HEK293T (cell line): ENCODE results near the gene RBMS1.
A peak's percentile ranks its signal among the peaks of the same experiment; 100 is the strongest.

ENCODE experiments used
- CTCF ChIA-PET: fragments of 350-600 bp; formaldehyde crosslinking; extraction: SDS; loops from one replicate; lab custom pipeline; 2021; ENCODE audit warnings: antibody characterized with exemption, inconsistent platforms; lab: Yijun Ruan, JAX
- POLR2A ChIA-PET: fragments of 350-600 bp; formaldehyde crosslinking; extraction: SDS; loops from one replicate; lab custom pipeline; 2020; ENCODE audit warnings: antibody characterized with exemption, inconsistent platforms; lab: Yijun Ruan, JAX
- DNase-seq: peaks from one replicate; pipeline ENCODE4 v3.0.0; 2012; ENCODE audit warnings: mixed read lengths; ENCODE audit errors: extremely low spot score
- ARNT ChIP-seq: fragments of 450-650 bp; IDR thresholded peaks from 2 replicates; pipeline ENCODE4 v1.6.1; 2017; ENCODE audit warnings: mild to moderate bottlenecking
- BHLHE40 ChIP-seq: fragments of 450-650 bp; IDR thresholded peaks from 2 replicates; pipeline ENCODE4 v1.6.1; 2016; ENCODE audit warnings: mild to moderate bottlenecking, moderate library complexity, borderline replicate concordance
- CTBP1 ChIP-seq: fragments of 450-650 bp; IDR thresholded peaks from 2 replicates; pipeline ENCODE4 v1.6.1; 2016; ENCODE audit warnings: borderline replicate concordance
- ELF4 ChIP-seq: fragments of 450-650 bp; IDR thresholded peaks from 2 replicates; pipeline ENCODE4 v1.6.1; 2017; ENCODE audit warnings: antibody characterized with exemption
- FOXA1 ChIP-seq: fragments of 450-650 bp; IDR thresholded peaks from 2 replicates; pipeline ENCODE4 v1.6.1; 2016; ENCODE audit warnings: mild to moderate bottlenecking
- FOXK2 ChIP-seq: fragments of 450-650 bp; IDR thresholded peaks from 2 replicates; pipeline ENCODE4 v1.6.1; 2016; ENCODE audit warnings: mild to moderate bottlenecking
- FOXM1 ChIP-seq: fragments of 450-650 bp; IDR thresholded peaks from 2 replicates; pipeline ENCODE4 v1.6.1; 2017; ENCODE audit warnings: mild to moderate bottlenecking, borderline replicate concordance
- HDGF ChIP-seq: fragments of 450-650 bp; IDR thresholded peaks from 2 replicates; pipeline ENCODE4 v1.6.1; 2017; ENCODE audit warnings: antibody characterized with exemption, borderline replicate concordance
- L3MBTL2 ChIP-seq: fragments of 450-650 bp; conservative IDR thresholded peaks from 2 replicates; pipeline ENCODE4 v1.6.1; 2016; ENCODE audit warnings: mild to moderate bottlenecking
- LEF1 ChIP-seq: fragments of 450-650 bp; IDR thresholded peaks from 2 replicates; pipeline ENCODE4 v1.6.1; 2017; ENCODE audit warnings: mild to moderate bottlenecking, borderline replicate concordance
- NFRKB ChIP-seq: fragments of 450-650 bp; IDR thresholded peaks from 2 replicates; pipeline ENCODE4 v1.6.1; 2016; ENCODE audit warnings: mild to moderate bottlenecking, moderate library complexity
- SP1 ChIP-seq: fragments of 450-650 bp; IDR thresholded peaks from 2 replicates; pipeline ENCODE4 v1.6.1; 2017
- SUZ12 ChIP-seq: fragments of 450-650 bp; IDR thresholded peaks from 2 replicates; pipeline ENCODE4 v1.6.1; 2016; ENCODE audit warnings: mild to moderate bottlenecking
- TARDBP ChIP-seq: fragments of 450-650 bp; IDR thresholded peaks from 2 replicates; pipeline ENCODE4 v1.6.1; 2016
- ZNF384 ChIP-seq: fragments of 450-650 bp; IDR thresholded peaks from 2 replicates; pipeline ENCODE4 v1.6.1; 2016
- TF ChIP-seq, protein P1 (sequence below): fragments of 450-650 bp; IDR thresholded peaks from 2 replicates; pipeline ENCODE4 v1.6.1; 2016

The RBMS1 gene

GRCh38 chr2:160411167-160411566 lies 82.4 kb downstream of the RBMS1 start:
- CTCF ChIA-PET: no interaction called here
- no peak for DNase-seq
- no peak for TF ChIP-seq CTBP1
- no peak for TF ChIP-seq FOXA1
- TF ChIP-seq BHLHE40: no peak
- TF ChIP-seq, protein P1, sequence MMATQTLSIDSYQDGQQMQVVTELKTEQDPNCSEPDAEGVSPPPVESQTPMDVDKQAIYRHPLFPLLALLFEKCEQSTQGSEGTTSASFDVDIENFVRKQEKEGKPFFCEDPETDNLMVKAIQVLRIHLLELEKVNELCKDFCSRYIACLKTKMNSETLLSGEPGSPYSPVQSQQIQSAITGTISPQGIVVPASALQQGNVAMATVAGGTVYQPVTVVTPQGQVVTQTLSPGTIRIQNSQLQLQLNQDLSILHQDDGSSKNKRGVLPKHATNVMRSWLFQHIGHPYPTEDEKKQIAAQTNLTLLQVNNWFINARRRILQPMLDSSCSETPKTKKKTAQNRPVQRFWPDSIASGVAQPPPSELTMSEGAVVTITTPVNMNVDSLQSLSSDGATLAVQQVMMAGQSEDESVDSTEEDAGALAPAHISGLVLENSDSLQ: no peak
- no peak for TF ChIP-seq FOXM1
- TF ChIP-seq ZNF384: no peak
- TF ChIP-seq LEF1: no peak
- no peak for TF ChIP-seq HDGF
- no peak for TF ChIP-seq TARDBP
- TF ChIP-seq NFRKB: no peak
- TF ChIP-seq FOXK2: no peak
- TF ChIP-seq SUZ12: no peak
- TF ChIP-seq SP1: no peak
- POLR2A ChIA-PET: no interaction called here

GRCh38 chr2:160409480-160409879 lies 84.1 kb downstream of the RBMS1 start:
- DNase-seq: no peak
- CTCF ChIA-PET: interaction anchor here (0.6 kb wide), 1 partner anchor 107 kb away, joined by 3 read pairs; no protein-coding TSS in a partner anchor
- TF ChIP-seq ZNF384 (no peak), SP1 (no peak), FOXM1 (no peak), ARNT (no peak)
- POLR2A ChIA-PET: no interaction called here

GRCh38 chr2:160408959-160409291 lies 84.7 kb downstream of the RBMS1 start:
- ChIA-PET POLR2A (no interaction called here), CTCF (interaction anchor here (0.6 kb wide), 1 partner anchor 107 kb away, joined by 3 read pairs; no protein-coding TSS in a partner anchor)
- DNase-seq: no peak
- TF ChIP-seq SP1 (no peak), FOXK2 (no peak), ELF4 (no peak), FOXM1 (no peak), FOXA1 (no peak), CTBP1 (no peak), HDGF (no peak), SUZ12 (no peak)

GRCh38 chr2:160408173-160408958 lies 85.2 kb downstream of the RBMS1 start:
- TF ChIP-seq SUZ12: no peak
- TF ChIP-seq ELF4: no peak
- TF ChIP-seq, protein P1: no peak
- TF ChIP-seq CTBP1: no peak
- TF ChIP-seq NFRKB: no peak
- no peak for TF ChIP-seq L3MBTL2
- no peak for TF ChIP-seq ARNT
- TF ChIP-seq FOXA1: no peak
- no peak for TF ChIP-seq LEF1
- no peak for TF ChIP-seq HDGF
- no peak for TF ChIP-seq SP1
- TF ChIP-seq FOXM1: no peak
- TF ChIP-seq BHLHE40: no peak
- TF ChIP-seq ZNF384: no peak
- no peak for TF ChIP-seq TARDBP
- TF ChIP-seq FOXK2: no peak
- ChIA-PET POLR2A (no interaction called here), CTCF (interaction anchor here (0.6 kb wide), 1 partner anchor 106 kb away, joined by 3 read pairs; no protein-coding TSS in a partner anchor)
- DNase-seq: no peak

DNA sequence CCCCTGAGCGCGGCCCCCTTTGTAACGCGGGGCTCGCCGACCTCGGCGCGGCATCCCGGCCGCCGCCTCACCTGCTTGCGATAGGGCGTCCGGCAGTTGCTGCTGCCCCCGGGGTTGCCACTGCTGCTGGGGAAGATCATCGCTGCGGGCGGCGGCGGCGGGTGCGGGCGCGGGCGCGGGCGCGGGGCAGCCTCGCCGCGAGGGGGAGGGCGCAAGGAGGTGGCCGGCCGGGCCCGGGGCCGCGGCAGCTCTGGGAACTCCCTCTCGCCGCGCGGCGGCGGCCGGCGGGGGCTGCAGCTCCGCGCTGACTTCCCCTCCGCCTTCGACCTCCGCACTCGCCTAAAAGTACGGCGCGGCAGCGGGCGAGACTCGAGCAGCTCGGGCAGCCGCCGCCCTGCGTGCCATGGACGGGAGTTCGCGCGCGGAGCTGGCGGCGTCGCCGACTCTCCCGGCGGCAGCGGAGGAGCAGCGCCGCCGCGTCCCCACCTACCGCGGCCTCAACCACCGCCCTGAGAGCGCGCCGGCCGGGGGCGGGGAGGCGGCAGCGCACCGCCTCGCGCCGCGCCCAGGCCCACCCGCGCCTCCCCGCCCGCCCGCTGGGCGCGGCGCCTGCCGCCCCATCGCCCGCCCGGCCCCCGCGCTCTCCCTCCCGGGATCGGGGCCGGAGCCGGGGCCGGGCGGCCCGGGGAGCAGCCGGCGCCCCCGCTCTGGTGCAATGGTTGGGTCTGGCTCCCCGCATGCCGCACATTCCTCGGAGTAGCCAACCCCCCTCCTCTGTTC lies 86.0 kb downstream of the RBMS1 start:
- TF ChIP-seq L3MBTL2: no peak
- TF ChIP-seq LEF1: no peak
- TF ChIP-seq BHLHE40: no peak
- TF ChIP-seq FOXM1: no peak
- TF ChIP-seq FOXK2: no peak
- TF ChIP-seq ARNT: no peak
- TF ChIP-seq FOXA1: no peak
- TF ChIP-seq NFRKB: no peak
- TF ChIP-seq SUZ12: no peak
- no peak for TF ChIP-seq HDGF
- peak; percentile 60 for DNase-seq
- ChIA-PET CTCF (interaction anchor here (0.8 kb wide), 1 partner anchor 1666 kb away, joined by 3 read pairs; no protein-coding TSS in a partner anchor), POLR2A (interaction anchor here (0.6 kb wide), 1 partner anchor 8 kb away, joined by 3 read pairs; no protein-coding TSS in a partner anchor)

DNA sequence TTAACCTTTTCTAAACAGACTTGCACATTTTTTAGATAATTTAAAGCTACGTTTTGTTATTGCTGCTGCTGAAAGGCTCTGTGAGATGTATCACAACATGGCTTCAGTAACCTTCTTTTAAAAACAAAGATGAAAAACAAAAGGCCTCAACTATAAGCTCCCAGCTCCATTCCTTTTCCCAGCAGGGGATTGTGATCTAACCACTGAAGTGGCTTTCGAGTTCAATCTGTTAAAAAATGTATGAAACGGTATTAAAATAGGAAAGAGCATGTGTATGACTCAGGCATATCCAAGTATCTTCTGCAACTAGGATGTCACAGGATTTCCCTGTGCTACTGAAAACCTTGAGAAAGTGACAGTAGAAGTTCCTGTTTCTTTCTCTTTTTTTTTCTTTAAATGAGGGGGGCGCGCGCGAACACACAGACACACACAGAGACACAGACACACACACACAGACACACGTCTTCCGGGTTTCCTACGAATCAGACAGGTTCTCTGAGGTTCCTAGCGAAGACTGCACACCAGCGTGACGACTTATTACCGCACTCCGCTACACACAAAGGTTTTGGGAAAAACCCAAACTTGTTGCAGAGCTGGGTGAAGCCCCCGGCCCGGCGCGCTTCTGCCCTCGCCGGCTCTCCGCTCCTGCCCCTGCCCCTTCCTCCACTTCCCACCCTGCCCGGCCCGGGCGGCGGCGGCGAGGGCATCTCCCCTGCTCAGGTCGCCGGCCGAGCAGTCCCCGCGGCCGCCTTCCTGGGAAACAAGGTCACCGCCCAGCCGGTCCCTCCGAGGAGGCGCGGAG lies 86.8 kb downstream of the RBMS1 start:
- TF ChIP-seq ZNF384 (peak; percentile 86), TARDBP (no peak), CTBP1 (no peak), FOXK2 (no peak), SP1 (no peak), ELF4 (peak; percentile 17; the same call in 1 of the 2 replicates), SUZ12 (no peak), ARNT (no peak)
- ChIA-PET POLR2A (interaction anchor here (0.6 kb wide), 2 partner anchors 9 to 82 kb away, joined by 3 read pairs; no protein-coding TSS in a partner anchor), CTCF (interaction anchor here (0.5 to 0.8 kb wide), 2 partner anchors 52 to 1665 kb away, joined by 3 read pairs; no protein-coding TSS in a partner anchor)
- peak; percentile 39 for DNase-seq
